ENCODE data around the gene TM4SF5.
A peak's percentile ranks its signal among the peaks of the same experiment; 100 is the strongest.

TM4SF5 gene

GRCh38 chr17:4780325-4780955 lies 8.8 kb downstream of the TM4SF5 start:
- H3K4me3 ChIP-seq (ENCODE audit: low read depth in 1 of 2, low read length in 2 of 2) = no peak overlapping the region
- H3K27ac ChIP-seq (ENCODE audit: low read length) = no peak overlapping the region
- H3K36me3 ChIP-seq (ENCODE audit: control insufficient read depth in 1 of 2, insufficient read depth in 2 of 2, low read length in 2 of 2) = no peaks in the 10 kb centered on the region
- H3K4me1 ChIP-seq (ENCODE audit: control insufficient read depth in 1 of 2, insufficient read depth in 2 of 2, low read length in 2 of 2) = peaks cover 0 to 3% of the 10 kb centered on the region in 2 donors
- no peaks in the 10 kb centered on the region for H3K9me3 ChIP-seq (ENCODE audit: control insufficient read depth in 1 of 2, low read length in 2 of 2)
- peaks cover 3% of the 10 kb centered on the region for H3K27me3 ChIP-seq (ENCODE audit: low read depth, low read length)

GRCh38 chr17:4782652-4783051 lies 11.0 kb downstream of the TM4SF5 start:
- H3K36me3 ChIP-seq (ENCODE audit: control insufficient read depth in 1 of 2, insufficient read depth in 2 of 2, low read length in 2 of 2) = no peaks in the 10 kb centered on the region
- H3K9me3 ChIP-seq (ENCODE audit: control insufficient read depth in 1 of 2, low read length in 2 of 2) = no peaks in the 10 kb centered on the region
- no peak overlapping the region for H3K27ac ChIP-seq (ENCODE audit: low read length)
- H3K4me1 ChIP-seq (ENCODE audit: control insufficient read depth in 1 of 2, insufficient read depth in 2 of 2, low read length in 2 of 2) = peaks cover 0 to 18% of the 10 kb centered on the region in 2 donors
- H3K4me3 ChIP-seq (ENCODE audit: low read depth in 1 of 2, low read length in 2 of 2) = no peak overlapping the region
- peaks cover 3% of the 10 kb centered on the region for H3K27me3 ChIP-seq (ENCODE audit: low read depth, low read length)

- Histone ChIP-seq H3K27me3 (ENCODE audit: low read depth, low read length) (peaks cover 3% of the 10 kb centered on the region), H3K9me3 (ENCODE audit: control insufficient read depth in 1 of 2, low read length in 2 of 2) (no peaks in the 10 kb centered on the region), H3K27ac (ENCODE audit: low read length) (no peak overlapping the region), H3K4me1 (ENCODE audit: control insufficient read depth in 1 of 2, insufficient read depth in 2 of 2, low read length in 2 of 2) (peaks cover 1 to 30% of the 10 kb centered on the region in 2 donors), H3K4me3 (ENCODE audit: low read depth in 1 of 2, low read length in 2 of 2) (peak overlapping the region; percentile 19 to 51), H3K36me3 (ENCODE audit: control insufficient read depth in 1 of 2, insufficient read depth in 2 of 2, low read length in 2 of 2) (no peaks in the 10 kb centered on the region)
Measured at GRCh38 chr17:4785311-4786105, 13.8 kb downstream of the TM4SF5 start.

- no peak within 1 kb of the TSS for H3K27ac ChIP-seq (ENCODE audit: low read length)
- no peaks in the 10 kb centered on the region for H3K9me3 ChIP-seq (ENCODE audit: control insufficient read depth in 1 of 2, low read length in 2 of 2)
Measured at GRCh38 chr17:4786106-4786511, 14.4 kb downstream of the TM4SF5 start, which contains the start of gene VMO1. VMO1 (minus strand) TSS chr17:4786364; CDS start chr17:4786352, 12 bp downstream.

GRCh38 chr17:4786516-4786915 lies 14.8 kb downstream of the TM4SF5 start:
- H3K27ac ChIP-seq (ENCODE audit: low read length) = no peak overlapping the region
- peak overlapping the region; percentile 19 to 51 for H3K4me3 ChIP-seq (ENCODE audit: low read depth in 1 of 2, low read length in 2 of 2)
- no peaks in the 10 kb centered on the region for H3K9me3 ChIP-seq (ENCODE audit: control insufficient read depth in 1 of 2, low read length in 2 of 2)
- peaks cover 3% of the 10 kb centered on the region for H3K27me3 ChIP-seq (ENCODE audit: low read depth, low read length)
- peaks cover 5 to 32% of the 10 kb centered on the region in 2 donors for H3K4me1 ChIP-seq (ENCODE audit: control insufficient read depth in 1 of 2, insufficient read depth in 2 of 2, low read length in 2 of 2)
- no peaks in the 10 kb centered on the region for H3K36me3 ChIP-seq (ENCODE audit: control insufficient read depth in 1 of 2, insufficient read depth in 2 of 2, low read length in 2 of 2)

More at GRCh38 chr17:4786106-4786511, 14.4 kb downstream of the TM4SF5 start, which contains the start of gene VMO1:
- no peaks in the 10 kb centered on the region for H3K36me3 ChIP-seq (ENCODE audit: control insufficient read depth in 1 of 2, insufficient read depth in 2 of 2, low read length in 2 of 2)
- H3K27me3 ChIP-seq (ENCODE audit: low read depth, low read length) = peaks cover 3% of the 10 kb centered on the region
- peak within 1 kb of the TSS; percentile 19 to 51 for H3K4me3 ChIP-seq (ENCODE audit: low read depth in 1 of 2, low read length in 2 of 2)
- peaks cover 5 to 32% of the 10 kb centered on the region in 2 donors for H3K4me1 ChIP-seq (ENCODE audit: control insufficient read depth in 1 of 2, insufficient read depth in 2 of 2, low read length in 2 of 2)

- H3K4me3 ChIP-seq (ENCODE audit: low read depth in 1 of 2, low read length in 2 of 2) = peak overlapping the region; percentile 68 to 84
- H3K4me1 ChIP-seq (ENCODE audit: control insufficient read depth in 1 of 2, insufficient read depth in 2 of 2, low read length in 2 of 2) = peaks cover 5 to 32% of the 10 kb centered on the region in 2 donors
- H3K27me3 ChIP-seq (ENCODE audit: low read depth, low read length) = peaks cover 3% of the 10 kb centered on the region
- no peak overlapping the region for H3K27ac ChIP-seq (ENCODE audit: low read length)
- no peaks in the 10 kb centered on the region for H3K36me3 ChIP-seq (ENCODE audit: control insufficient read depth in 1 of 2, insufficient read depth in 2 of 2, low read length in 2 of 2)
- H3K9me3 ChIP-seq (ENCODE audit: control insufficient read depth in 1 of 2, low read length in 2 of 2) = no peaks in the 10 kb centered on the region
Measured at GRCh38 chr17:4788159-4788806, 16.6 kb downstream of the TM4SF5 start.

- H3K27ac ChIP-seq (ENCODE audit: low read length) = peak within 1 kb of the TSS; percentile 23
- H3K4me3 ChIP-seq (ENCODE audit: low read depth in 1 of 2, low read length in 2 of 2) = peak within 1 kb of the TSS; percentile 68 to 84
- no peaks in the 10 kb centered on the region for H3K9me3 ChIP-seq (ENCODE audit: control insufficient read depth in 1 of 2, low read length in 2 of 2)
- peaks cover 5 to 32% of the 10 kb centered on the region in 2 donors for H3K4me1 ChIP-seq (ENCODE audit: control insufficient read depth in 1 of 2, insufficient read depth in 2 of 2, low read length in 2 of 2)
- H3K36me3 ChIP-seq (ENCODE audit: control insufficient read depth in 1 of 2, insufficient read depth in 2 of 2, low read length in 2 of 2) = no peaks in the 10 kb centered on the region
- H3K27me3 ChIP-seq (ENCODE audit: low read depth, low read length) = peaks cover 2% of the 10 kb centered on the region
Measured at GRCh38 chr17:4788807-4789700, 17.4 kb downstream of the TM4SF5 start, which contains the start of gene GLTPD2. GLTPD2 (plus strand) TSS chr17:4788964; CDS start chr17:4789012, 48 bp downstream.

GRCh38 chr17:4789701-4789950 lies 17.9 kb downstream of the TM4SF5 start:
- Histone ChIP-seq H3K27me3 (ENCODE audit: low read depth, low read length) (no peaks in the 10 kb centered on the region), H3K4me1 (ENCODE audit: control insufficient read depth in 1 of 2, insufficient read depth in 2 of 2, low read length in 2 of 2) (peaks cover 5 to 32% of the 10 kb centered on the region in 2 donors), H3K36me3 (ENCODE audit: control insufficient read depth in 1 of 2, insufficient read depth in 2 of 2, low read length in 2 of 2) (no peaks in the 10 kb centered on the region), H3K4me3 (ENCODE audit: low read depth in 1 of 2, low read length in 2 of 2) (peak overlapping the region; percentile 68 to 84), H3K27ac (ENCODE audit: low read length) (peak overlapping the region; percentile 23), H3K9me3 (ENCODE audit: control insufficient read depth in 1 of 2, low read length in 2 of 2) (no peaks in the 10 kb centered on the region)

GRCh38 chr17:4789951-4790704 lies 18.4 kb downstream of the TM4SF5 start:
- no peaks in the 10 kb centered on the region for H3K27me3 ChIP-seq (ENCODE audit: low read depth, low read length)
- peaks cover 5 to 32% of the 10 kb centered on the region in 2 donors for H3K4me1 ChIP-seq (ENCODE audit: control insufficient read depth in 1 of 2, insufficient read depth in 2 of 2, low read length in 2 of 2)
- no peaks in the 10 kb centered on the region for H3K36me3 ChIP-seq (ENCODE audit: control insufficient read depth in 1 of 2, insufficient read depth in 2 of 2, low read length in 2 of 2)
- peak overlapping the region; percentile 84 for H3K27ac ChIP-seq (ENCODE audit: low read length)
- peak overlapping the region; percentile 68 to 84 for H3K4me3 ChIP-seq (ENCODE audit: low read depth in 1 of 2, low read length in 2 of 2)
- no peaks in the 10 kb centered on the region for H3K9me3 ChIP-seq (ENCODE audit: control insufficient read depth in 1 of 2, low read length in 2 of 2)

- Histone ChIP-seq H3K27ac (ENCODE audit: low read length) (peak overlapping the region; percentile 84), H3K9me3 (ENCODE audit: control insufficient read depth in 1 of 2, low read length in 2 of 2) (no peaks in the 10 kb centered on the region), H3K27me3 (ENCODE audit: low read depth, low read length) (no peaks in the 10 kb centered on the region), H3K36me3 (ENCODE audit: control insufficient read depth in 1 of 2, insufficient read depth in 2 of 2, low read length in 2 of 2) (no peaks in the 10 kb centered on the region), H3K4me3 (ENCODE audit: low read depth in 1 of 2, low read length in 2 of 2) (peak overlapping the region; percentile 62 to 84), H3K4me1 (ENCODE audit: control insufficient read depth in 1 of 2, insufficient read depth in 2 of 2, low read length in 2 of 2) (peaks cover 5 to 26% of the 10 kb centered on the region in 2 donors)
Measured at GRCh38 chr17:4790705-4791088, 19.0 kb downstream of the TM4SF5 start.

All from muscle layer of duodenum (tissue), 2 donors.